GM19239 (cell line): ENCODE results near the gene GOLIM4.
A peak's percentile ranks its signal among the peaks of the same experiment; 100 is the strongest.
"Not testable (repeated sequence)": the region's sequence is repeated elsewhere in the genome, so short reads cannot be mapped to it uniquely, and the experiment has no call there.

Experiments
- DNase-seq: peaks from one replicate; pipeline ENCODE4 v3.0.0; 2011; ENCODE audit warnings: low spot score; ENCODE audit not compliant: insufficient read length
- FAIRE-seq: peaks from 2 replicates; lab custom pipeline; 2011; peaks lifted over from hg19 to GRCh38; lab: Jason Lieb, UNC

The GOLIM4 gene

DNA sequence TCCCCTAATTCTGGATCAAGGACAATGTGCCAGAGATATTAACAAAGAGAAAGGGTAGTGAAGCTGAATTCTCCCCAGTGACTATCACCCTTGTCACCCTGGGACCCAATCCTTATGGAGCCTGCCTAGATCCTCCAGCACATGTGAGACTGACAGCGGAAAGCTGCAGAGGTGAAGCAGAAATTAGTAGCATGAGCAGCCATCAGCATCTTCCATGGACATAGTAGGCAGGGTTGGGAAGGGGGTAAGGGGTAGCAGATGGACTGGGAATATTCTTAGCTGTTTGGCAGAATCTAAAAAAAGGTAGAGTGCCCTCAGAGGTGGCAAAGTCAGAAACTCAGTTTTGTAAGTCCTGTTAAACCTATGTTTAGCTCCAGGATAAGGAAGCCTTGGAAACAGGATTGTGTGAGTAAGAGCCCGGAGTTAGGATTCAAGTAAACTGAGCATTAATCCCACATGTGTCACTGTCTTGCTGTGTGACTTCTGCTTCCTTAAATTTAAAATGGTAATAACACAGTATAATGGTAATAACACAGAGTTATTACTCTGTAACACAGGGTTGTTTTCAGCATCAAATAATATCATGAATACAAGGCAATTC is 14.5 kb downstream of the GOLIM4 start:
- FAIRE-seq, result no peak
- no peak for DNase-seq

DNA sequence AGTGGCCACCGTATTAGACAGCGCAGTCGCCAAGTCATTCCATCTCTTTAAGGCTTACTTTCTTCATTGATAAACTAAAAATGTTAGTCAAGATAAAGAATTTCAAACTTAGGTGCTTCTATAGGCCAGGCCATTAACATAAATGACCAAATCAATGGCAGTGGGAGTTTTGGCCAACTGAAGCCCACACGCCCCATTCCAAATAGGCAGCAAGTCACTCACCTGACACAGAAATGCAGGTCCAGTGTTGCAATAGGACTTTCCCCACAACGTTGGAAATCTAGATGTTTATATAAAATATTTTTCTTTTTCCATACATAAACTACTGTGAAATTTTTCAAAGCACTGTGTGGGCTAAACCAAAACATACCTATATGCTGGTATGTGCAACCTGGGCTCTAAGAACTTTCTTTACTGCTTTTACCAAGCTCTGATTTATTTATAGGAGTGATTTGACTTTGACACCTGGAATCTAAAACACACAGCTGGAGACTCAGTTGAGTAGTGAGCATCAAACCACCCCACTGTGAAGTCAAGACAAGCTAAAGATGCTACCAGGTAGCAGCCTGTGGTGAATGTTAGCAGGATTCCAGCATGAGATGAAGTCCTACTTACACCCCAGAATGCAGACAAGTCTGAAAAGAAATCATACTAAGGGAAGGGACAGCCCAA is 15.1 kb downstream of the GOLIM4 start:
- FAIRE-seq (no peak), DNase-seq (no peak)

DNA sequence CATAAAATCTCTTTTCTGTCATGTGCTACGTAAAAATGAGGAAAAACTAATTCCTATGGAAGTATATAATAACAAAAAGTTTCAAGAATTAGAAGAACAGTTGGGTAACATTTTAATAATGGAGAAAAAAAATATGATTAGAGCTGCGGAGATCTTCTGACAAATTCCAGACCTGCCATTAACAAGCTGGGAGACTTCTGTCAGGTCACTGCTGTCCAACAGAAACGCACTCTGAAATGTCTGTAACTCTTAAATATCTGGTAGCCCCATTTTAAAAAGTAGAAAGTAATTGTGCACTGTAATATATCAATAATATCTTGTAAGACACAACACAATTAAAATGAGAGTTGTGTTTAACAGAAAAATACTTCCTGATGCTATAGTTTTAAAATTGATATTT is 15.7 kb downstream of the GOLIM4 start:
- no peak for FAIRE-seq
- no peak for DNase-seq

DNA sequence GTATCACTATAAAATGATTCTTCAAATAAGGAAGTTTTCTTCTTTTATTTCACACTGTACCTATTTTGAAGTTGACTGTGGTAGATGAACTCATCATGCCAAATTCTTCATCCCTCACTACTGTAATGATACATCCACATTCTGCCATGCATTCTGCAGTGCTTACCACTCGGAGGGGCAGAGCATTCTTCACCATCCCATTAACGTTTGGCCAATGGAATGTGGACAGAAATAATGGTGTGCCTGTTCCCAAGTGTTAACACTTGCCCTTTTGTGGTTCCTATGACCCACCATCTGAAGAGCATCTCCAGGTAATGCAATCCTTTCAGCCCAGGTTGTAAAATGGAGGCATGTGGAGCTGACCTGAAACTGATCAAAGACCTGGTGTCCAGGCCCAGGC is 18.6 kb downstream of the GOLIM4 start:
- DNase-seq, result no peak
- FAIRE-seq, result no peak

DNA sequence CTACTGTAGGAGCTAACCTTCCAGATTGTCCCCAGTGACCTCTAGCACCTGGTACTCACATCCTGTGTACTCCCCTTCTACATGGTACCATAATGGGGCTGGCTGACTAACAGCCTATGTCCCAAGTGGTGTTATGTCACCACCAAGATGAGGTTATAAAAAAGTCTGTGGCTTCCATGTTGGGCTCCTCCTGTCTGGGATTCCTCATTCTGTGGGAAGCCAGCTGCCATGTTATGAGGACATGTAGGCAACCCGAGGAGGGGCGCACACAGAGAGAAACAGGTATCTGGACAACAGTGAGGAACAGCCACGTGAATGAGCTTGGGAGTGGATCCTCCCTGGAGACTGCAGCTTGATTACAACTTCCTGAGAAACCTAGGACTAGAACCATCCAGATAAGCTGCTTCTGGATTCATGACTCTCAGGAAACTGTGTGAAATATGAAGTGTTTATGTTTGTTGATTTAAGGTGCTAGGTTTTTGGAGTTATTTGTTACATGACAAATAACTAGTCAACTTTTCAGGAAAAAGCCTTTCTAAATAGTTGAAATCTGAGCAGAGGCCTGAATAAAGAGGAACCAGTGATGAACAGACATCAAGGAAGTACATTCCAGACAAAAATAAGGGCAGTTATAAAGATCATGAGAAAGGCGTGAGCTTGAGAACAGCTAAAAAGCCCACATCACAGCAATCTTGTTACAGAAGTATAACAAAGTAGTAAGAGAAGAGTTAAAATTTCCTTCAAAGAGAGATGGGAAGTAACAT is 21.7 kb downstream of the GOLIM4 start:
- FAIRE-seq (no peak), DNase-seq (no peak)

DNA sequence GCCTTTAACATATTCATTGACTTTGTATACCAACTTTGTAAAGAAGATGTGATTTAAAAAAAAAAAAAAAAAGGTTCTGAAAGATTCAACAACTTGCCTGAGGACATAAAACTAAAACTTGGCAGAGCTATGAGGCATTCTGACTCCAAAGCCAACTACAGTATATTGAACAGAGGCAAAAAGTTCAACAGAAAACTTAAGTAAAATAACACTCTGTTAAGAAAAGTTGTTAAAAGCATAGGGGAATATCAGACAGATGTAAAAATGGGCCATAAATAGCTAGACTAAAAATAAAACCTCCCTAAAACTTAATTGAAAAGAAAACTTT is 23.4 kb downstream of the GOLIM4 start:
- no peak for FAIRE-seq

DNA sequence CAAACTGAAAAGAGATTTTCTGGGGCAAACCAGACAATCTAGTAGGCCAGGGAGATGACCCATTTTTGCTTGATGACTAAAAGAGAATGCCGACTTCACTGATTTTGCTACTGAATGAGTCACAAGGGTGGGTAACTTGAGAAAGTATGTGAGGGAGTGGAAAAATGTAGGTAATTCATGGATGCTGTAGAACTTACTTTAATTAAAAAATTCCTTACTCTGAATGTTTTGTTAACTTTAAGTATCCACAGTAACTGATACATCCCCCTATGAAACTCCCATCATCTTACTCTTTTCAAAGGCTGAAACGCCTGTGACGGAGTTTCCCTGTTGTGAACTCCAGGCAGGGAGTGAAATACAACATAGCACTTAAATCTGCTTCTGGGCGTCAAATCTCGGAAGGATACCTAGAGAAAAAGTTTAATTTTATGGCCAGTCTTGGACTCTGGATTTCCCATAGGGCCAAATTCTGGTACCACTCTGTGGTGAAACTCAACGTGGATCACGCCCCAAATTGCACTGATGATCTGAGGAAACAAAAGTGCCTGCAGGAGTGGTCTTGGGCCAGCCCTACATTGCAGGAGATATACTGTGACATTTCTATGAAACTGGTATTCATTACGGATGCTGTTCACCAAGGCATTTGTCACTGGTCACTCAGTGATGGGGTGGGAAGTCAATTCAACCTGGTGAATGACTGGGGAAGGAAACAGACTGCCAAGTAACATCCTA is 24.0 kb downstream of the GOLIM4 start:
- no peak for FAIRE-seq
- no peak for DNase-seq

More for the DNA sequence above, 23.4 kb downstream of the GOLIM4 start:
- no peak for DNase-seq

DNA sequence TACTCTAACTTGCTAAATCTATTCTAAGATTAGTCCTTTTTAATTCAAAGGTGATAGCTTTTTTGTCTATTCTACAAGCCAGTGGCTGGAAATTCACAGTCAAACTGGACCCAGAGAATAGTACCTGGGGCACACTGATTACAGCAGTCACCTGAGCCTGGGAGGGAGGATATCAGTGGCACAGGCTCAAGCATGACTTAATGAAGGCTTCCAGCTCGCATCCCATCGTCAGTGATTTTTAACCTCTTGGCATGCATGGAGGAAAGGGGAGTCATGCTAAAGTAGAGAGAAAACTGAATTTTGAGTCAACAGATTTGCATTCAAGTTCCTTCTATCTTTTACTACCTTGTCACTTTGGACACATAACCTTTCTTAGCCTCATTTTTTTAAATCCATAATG is 24.8 kb downstream of the GOLIM4 start:
- FAIRE-seq (no peak), DNase-seq (no peak)

DNA sequence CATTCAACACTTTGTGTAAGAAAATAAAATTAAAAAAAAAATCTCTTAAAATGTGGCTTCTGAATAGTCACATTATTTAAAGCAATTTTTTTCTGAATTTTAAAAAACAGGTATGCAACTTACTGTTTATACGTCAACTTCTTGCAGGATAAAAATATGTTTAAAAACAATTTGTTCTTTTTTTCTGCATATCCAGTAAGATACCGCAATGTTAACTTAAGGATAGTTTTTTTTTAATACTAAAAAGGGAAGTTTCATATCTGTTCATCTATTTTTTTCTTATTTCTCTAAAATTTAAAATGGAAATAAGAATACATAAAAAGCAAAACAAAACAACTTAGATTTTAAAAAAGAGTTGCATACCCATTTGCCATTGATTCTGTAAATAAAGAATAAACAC is 27.4 kb downstream of the GOLIM4 start:
- FAIRE-seq, result peak; percentile 23
- DNase-seq, result no peak

DNA sequence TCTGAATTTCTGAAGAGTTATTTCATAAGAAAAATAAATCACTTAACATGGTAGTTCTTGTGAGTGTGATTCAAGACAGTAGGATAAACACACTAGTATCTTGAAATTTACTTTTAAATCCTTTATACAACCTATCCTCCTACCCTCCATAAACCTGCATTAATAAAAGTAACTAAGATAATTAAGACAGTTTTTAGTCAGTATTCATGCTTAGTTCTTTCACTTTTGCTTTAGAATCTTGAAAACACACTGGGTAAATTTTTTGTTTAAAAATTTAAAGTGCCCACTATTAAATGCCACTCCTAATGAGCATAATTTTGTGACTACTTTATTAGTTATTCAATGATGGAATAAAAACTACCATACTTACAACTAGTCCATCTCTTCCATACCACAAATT is 28.8 kb downstream of the GOLIM4 start:
- FAIRE-seq, result peak; percentile 26
- DNase-seq, result no peak

DNA sequence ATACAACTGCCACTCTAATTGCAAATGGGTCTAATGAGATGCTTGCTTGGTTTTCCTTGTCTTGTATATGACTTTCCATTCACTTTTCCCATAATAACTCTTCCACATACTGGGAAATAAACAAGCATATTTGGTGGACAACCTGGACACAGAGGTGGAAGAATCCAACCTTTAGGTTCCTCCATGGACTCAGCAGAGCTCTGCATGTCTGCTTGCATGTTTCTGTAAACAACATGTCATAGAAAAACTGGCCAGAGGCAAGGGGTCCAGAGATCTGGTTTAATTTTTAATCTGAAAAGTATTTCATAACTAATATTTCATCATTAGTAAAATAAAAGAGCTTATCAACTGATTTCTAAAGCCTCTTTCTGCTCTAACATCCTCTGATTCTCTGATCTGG is 30.2 kb downstream of the GOLIM4 start:
- DNase-seq (no peak), FAIRE-seq (no peak)

DNA sequence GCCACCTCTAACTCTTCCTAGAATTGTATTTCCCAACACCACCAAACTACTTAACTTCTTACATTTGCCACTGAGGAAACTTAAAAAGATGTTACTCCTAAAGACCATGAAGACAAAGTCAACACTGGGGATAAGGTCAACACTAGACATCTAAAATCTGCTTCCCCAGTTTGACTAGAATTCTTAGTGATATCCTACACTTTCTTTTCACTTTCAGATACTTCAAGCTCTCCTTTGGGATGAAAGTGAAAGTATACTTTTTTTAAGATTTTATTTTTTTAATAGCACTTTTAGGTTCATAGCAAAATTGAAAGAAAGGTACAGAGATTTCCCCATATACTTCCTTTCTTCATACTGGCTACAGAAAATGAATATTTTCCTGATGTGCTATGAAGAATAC is 32.6 kb downstream of the GOLIM4 start:
- peak; percentile 59 for FAIRE-seq
- DNase-seq, result no peak

DNA sequence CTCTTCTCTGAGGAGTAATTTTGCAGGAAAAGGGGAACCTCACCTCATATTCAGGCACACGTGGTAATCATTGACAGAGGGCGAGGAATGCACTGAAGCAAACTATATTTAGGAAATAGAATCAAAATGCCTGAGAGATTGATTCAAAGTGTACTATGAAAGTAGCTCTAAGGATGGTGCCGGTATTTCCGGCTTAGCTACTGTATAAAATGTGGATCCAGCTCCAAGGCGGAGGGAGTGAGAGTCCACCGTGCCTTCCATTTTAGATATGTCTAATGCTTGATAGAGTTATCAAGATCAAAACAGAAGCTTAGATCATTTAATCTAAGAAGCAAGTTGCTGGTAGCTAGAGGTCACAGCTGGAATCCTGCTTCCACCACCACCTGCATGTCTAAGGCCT is 33.0 kb downstream of the GOLIM4 start:
- FAIRE-seq (no peak), DNase-seq (no peak)

DNA sequence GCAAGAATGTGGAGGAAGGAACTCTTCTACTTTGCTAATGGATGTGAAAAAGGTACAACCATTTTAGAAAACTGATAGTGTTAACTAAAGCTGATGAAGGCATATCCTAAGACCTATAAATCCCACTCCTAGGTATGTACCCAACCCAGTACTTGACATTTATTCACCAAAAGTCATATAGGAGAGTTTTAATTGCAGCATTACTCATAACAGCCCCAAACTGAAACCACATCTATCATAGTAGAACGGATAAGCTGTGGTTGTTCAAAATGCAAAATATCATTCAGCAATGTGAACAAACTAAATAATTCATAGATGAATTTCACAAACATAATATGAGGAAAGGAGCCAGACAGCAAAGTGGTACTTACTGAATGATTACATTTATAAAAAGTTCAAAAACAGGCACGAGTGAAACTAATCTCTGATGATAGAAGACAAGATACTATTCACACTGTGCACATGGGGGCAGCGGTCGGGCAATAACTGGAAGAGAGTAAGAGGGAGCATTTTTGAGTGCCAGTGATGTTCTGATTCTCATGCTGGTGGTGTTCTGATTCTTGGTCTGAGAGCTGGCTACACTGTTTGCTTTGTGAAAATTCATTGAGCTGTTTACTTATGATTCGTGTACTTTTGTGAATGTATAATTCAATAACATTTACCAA is 34.3 kb downstream of the GOLIM4 start:
- FAIRE-seq (peak; percentile 72), DNase-seq (no peak)

DNA sequence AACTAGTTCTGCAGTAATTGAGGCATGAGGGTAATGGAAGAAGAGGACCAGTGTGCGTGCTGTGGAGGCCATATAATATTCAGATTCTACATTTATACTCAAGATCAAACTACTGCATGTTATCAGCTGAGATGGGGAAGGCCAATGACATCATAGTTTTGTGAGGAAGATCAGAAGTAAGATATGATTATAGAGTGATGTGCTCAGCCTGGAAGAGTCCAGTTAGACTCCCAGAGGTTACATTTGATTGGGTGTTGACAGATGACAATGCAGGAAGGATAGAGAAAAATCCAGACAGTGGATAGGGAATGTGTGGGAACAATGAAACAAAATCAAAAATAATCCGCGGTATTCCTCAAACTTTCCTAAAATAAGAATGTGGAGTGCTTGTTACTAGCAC is 35.4 kb downstream of the GOLIM4 start:
- DNase-seq (no peak), FAIRE-seq (no peak)

DNA sequence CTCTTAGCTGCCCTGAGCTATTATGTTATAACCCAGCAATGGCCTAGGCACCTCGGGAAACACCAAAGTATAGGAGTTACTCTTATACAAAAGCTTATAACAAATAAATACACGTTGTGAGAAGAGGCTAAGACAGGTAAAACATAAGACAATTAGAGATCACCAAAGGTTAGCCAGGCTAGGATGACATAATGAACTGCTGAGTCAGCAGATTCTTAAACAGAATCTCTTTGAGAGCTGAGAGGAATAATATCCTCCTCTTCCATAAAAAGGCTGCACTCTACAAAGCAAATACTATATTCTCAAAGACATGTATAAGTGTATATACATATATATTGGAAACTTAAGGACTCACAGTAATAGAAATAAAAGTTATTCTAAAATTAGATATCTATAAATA is 37.2 kb downstream of the GOLIM4 start:
- FAIRE-seq (no peak), DNase-seq (no peak)

DNA sequence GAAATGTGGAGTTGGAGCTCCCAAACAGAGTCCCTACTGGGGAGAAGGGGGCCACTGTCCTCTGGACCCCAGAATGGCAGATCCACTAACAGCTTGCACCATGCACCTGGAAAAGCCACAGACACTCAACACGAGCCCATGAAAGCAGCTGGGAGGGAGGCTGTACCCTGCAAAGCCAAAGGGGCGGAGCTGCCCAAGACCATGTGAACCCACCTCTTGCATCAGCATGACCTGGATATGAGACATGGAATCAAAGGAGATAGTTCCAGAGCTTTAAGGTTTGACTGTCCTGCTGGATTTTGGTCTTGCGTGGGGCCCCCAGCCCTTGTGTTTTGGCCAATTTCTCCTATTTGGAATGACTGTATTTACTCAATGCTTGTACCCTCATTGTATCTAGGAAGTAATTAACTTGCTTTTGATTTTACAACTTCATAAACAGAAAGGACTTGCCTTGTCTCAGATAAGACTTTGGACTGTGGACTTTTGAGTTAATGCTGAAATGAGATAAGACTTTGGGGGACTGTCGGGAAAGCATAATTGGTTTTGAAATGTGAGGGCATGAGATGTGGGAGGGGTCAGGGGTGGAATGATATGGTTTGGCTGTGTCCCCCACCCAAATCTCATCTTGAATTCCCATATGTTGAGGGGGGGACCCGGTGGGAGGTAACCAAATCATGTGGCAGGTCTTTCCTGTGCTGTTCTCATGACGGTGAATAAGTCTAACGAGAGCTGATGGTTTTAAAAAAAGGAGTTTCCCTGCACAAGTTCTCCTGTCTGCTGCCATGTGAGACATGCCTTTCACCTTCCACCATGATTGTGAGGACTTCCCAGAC is 39.1 kb downstream of the GOLIM4 start:
- not testable (repeated sequence) for DNase-seq, FAIRE-seq

DNA sequence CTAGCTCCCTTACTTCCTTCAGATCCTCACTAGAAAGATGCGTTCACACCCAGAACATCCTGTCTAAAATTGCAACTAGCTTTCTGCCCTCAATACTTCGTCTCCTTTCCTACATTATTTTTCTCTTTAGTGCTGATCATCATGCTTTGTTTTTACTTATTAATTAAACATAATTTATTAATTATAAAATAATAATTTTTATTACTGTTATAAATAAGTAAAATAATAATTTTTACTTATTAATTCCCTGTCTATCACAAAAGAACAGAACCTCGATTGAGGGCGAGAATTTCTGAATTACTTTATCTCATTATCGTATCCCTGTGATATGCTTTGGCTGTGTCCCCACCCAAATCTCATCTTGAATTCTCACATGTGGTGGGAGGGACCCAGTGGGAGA is 41.3 kb downstream of the GOLIM4 start:
- FAIRE-seq (no peak), DNase-seq (no peak)

DNA sequence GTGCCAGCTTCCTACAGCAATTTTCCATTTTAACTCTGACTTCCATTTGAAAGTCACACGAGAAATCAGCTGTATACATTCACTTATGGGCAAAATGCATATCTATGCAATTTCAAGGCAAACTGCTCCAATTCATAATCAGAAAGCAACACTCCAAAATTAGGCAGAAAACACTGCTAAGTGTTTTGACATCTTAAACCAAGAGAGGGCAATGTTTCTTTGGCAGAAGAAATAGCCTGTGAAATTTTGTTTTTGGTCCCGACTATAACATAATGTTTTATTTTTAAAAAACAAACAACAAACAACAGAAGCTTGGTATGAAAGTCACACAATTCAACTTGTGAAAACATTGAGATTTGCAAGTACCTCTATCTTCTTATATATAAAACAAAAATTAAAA is 42.6 kb downstream of the GOLIM4 start:
- no peak for FAIRE-seq
- no peak for DNase-seq

DNA sequence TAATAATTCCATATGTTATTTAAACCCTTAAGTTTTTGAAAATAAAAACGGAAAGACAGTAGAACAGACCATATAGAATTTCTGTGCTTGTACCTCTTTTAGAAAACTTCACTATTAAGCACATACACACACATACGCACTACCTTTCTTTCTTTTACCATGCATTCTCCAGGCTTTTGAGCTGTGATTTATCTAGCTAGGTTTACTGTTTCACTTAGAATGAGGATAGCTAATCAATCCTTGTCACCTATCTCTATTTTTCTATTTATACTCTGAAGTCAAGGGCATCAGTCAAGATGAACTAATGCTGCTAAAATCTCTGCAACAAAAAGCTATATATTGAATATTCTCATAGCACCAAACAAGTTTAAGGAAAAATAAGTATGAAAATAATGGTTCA is 43.2 kb downstream of the GOLIM4 start:
- FAIRE-seq, result no peak
- DNase-seq, result no peak
